HG03457 (cell line): ENCODE data around the gene PNPT1.
"Not testable (repeated sequence)": the region's sequence is repeated elsewhere in the genome, so short reads cannot be mapped to it uniquely, and the experiment has no call there.

ENCODE experiments used
- ATAC-seq: cut with Tn5 transposase; IDR thresholded peaks from one replicate; pipeline ENCODE4 v1.9.1; 2021; ENCODE audit warnings: moderate number of reproducible peaks; ENCODE audit not compliant: unreplicated experiment

Gene PNPT1

DNA sequence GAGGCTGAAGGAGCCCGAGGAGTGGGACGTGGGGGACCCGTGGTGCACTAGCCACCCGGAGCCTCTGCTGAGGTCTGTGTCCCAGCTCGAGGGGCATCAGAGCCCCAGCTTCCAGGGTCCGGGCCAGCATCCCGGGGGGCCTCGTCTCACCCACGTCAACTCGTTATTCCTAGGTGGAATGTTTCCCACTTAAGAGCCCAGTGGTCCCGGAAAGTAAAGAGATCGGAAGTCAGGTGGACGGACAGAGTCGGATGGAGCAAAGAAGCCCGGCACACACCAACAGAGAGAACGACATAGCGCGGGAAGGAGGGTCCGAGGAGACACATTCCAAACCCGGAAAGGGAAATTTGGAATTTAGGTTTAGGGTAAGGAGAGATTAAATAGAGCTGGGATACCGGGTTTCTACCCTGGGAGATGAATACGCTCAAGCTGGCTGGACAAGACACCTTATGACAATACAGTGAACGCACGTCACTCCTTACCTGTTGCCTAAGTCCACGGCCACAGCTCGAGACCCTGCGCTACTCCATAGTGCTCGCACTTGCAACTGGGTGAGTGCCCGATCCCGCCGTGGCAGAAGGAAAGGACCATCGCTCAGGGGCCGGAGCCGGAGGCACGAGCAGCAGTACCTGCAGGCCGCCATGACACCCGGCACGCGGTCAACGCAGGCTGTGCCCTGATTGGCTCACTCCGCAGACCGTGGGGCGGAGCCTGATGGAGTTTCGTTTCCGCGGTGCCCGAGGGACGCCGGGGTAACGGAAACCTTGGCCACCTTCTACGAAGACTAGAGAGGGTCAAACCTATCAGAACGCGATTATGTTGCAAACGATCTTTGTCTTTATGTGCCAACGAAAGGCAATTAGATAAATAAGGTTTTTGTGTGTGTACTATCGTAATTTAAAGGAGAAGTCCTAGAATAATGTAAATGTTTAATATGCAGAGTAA is at the start of gene PNPT1:
Gene PNPT1, minus strand, starts transcription at position 664 of the 945 bp plus-strand sequence. Its CDS starts 21 bp downstream, at position 643.
- peak; percentile 99 for ATAC-seq

GRCh38 chr2:55742996-55743395 is 49.4 kb upstream of the PNPT1 start:
- no peak for ATAC-seq

- ATAC-seq = not testable (repeated sequence)
Observed at GRCh38 chr2:55736019-55736536, 42.4 kb upstream of the PNPT1 start.

DNA sequence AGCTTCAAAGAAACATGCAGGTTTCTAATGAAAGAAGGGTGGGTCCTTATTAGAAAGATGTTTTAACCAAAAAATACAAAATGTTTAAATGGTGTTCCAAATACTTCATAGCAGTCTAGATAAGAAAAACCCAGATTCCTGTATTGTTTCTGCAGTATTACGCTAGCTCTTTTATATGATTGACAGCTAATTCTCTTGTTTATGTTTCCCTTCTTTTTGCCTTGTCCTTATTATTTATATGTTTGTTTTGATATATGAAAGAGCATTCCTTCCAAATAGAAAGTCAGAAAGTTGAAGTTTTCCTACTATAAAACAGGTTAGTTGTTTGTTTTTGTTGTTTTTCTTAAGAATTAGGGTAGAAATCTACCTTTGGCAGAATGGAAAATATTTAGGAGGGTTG is 41.1 kb upstream of the PNPT1 start:
- ATAC-seq = no peak

GRCh38 chr2:55733335-55733734 is 39.7 kb upstream of the PNPT1 start:
- ATAC-seq = no peak

GRCh38 chr2:55732854-55733253 is 39.2 kb upstream of the PNPT1 start:
- no peak for ATAC-seq

- ATAC-seq = no peak
Observed at GRCh38 chr2:55729136-55729685, 35.6 kb upstream of the PNPT1 start.

DNA sequence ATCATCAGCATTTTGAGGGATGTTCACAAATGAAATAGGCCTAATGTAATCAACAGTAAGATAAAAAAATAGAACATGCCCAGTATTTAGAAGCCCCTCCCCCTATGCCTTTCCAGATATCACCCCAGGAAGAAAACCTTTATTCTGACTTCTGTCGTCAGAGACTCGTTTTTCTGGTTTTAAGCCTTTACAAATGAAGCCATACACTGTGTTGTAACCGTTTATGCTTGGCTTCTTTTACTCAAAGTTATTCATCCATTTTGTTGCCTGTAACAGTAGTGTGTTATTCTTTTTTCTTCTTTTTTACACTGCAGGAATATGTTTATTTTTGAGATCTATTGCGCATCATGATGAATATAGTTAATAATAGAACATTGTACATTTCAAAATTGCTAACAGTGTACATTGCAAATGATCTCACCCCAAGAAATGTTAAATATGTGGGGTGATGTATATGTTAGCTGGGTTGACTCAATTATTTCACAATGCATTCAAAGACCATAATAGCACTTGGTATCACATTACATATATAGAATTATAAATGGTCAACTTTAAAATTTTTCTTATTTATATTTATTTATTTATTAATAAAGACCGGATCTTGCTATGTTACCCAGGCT is 28.1 kb upstream of the PNPT1 start:
- ATAC-seq = no peak

GRCh38 chr2:55720417-55720816 is 26.8 kb upstream of the PNPT1 start:
- ATAC-seq = no peak

DNA sequence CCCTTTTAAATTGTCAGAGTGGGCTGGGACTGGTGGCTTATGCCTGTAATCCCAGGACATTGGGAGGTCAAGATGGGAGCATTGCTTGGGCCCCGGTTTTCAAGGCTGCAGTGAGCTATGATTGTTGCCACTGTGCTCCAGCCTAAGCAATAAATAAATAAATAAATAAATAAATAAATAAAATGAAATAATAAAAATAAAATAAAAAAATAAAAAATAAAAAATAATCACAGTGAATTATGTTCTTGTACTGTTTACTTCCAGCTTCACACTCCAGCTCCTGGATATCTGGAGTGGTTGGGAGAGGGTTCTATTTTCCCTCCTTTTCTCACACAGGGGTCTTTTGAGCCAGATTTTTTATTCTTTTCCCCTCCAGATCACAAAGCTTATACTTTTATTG is 26.2 kb upstream of the PNPT1 start:
- no peak for ATAC-seq

DNA sequence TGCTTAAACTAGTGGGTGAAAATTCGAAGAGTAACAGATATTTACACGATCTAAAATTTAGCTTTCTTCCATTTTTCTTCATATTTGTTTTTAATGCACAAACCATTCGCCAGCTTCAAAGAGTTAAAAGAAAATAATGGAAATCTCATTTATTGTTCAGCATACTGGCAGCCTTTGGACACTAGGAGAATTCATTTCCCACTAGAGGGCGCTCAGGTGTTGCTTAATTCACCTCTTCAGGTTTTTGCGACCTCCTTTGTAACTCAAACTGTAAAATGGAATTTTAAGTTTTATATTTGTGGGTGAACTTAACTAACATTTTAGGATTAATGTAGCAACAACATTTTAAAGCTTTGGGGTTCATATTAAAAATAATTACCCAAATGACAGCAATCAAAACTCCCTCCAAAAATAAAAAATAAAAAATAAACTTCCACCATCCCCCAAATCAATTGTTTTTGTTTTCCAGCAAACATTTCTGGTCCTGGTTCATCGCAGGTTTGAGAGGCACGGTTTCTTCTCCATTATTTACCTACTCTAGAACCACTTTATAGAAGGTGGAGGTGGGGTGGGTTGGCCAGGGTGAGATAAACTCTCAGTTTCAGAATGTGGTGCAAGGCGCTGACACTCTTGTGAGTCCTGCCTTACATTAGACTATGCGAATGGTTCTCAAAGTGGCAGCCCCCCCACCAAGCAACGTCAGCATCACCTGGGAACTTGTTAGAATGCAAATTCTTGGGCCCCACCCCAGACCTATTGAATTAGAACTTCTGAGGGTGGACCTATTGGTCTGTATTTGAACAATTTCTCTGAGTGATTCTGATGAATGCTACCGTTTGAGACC is 24.7 kb upstream of the PNPT1 start:
- no peak for ATAC-seq

DNA sequence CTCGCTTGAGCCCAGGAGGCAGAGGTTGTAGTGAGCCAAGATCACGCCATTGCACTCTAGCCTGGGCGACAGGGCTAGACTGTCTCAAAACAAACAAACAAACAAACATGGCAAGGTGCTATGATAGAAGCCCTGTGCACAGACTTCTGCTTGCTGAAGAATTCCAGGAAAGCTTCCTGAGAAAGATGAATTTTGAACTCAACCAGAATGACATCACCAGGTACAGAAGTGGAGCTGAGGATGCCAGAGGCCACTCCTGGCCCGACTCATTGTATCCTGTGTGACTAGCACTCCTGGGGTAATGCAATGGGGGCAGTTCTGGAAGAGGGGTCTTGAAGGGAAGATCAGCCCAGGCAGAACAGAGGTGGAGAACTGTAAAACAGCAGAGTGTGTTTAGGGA is 22.0 kb upstream of the PNPT1 start:
- ATAC-seq = no peak

DNA sequence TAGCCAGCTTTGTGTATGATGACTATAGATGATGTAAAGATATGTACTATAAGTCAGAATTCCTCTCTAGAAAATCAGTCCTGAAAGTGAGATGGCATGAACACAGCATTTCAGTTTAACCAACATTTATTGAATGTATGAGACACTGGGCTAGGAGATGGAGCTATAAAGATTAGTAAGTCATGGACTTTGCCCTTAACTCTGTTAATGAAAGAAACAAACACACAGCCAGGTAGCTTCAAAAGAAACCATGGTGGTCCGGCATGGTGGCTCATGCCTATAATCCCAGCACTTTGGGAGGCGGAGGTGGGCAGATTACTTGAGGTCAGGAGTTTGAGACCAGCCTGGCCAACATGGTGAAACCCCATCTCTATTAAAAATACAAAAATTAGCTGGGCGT is 21.5 kb upstream of the PNPT1 start:
- ATAC-seq = not testable (repeated sequence)

- ATAC-seq = no peak
Observed at GRCh38 chr2:55712477-55713060, 18.9 kb upstream of the PNPT1 start.

DNA sequence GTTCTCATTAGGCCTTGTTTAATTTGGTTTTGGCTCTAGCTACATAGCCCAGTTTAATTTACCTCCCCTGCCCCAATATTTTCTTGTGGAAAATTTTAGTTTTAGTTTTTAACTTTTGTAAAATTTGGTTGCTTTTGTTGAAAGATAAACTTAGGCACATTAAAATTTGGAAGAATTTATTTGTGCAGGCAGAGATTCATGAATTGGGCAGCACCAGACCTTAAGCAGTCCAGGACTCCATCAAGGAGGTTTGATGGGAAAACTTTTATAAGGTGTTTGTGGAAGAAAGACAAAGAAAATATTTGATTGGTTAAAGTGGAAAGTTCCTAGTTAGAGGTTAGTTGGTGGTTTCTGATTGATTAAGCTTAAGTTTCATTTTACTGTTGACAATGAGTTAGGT is 16.4 kb upstream of the PNPT1 start:
- ATAC-seq = no peak

GRCh38 chr2:55707751-55708150 is 14.1 kb upstream of the PNPT1 start:
- no peak for ATAC-seq

GRCh38 chr2:55706258-55706657 is 12.6 kb upstream of the PNPT1 start:
- ATAC-seq = not testable (repeated sequence)

GRCh38 chr2:55705027-55705653 is 11.5 kb upstream of the PNPT1 start:
- no peak for ATAC-seq

GRCh38 chr2:55703350-55703749 is 9.7 kb upstream of the PNPT1 start:
- no peak for ATAC-seq

GRCh38 chr2:55692740-55693139 is 904 bp downstream of the PNPT1 start:
- not testable (repeated sequence) for ATAC-seq
